PC-3 (cell line): ENCODE measurements around the gene ARMC7. TPM values are rescaled to one million over a fixed set of nuclear protein-coding genes. Genes with fewer than 3 reads are reported as not detected.

Source experiments
- ATAC-seq: fragments of 200-7000 bp; cut with Tn5 transposase; 2 replicates; pipeline ENCODE4 v1.9.1; 2020; ENCODE audit warnings: mild to moderate bottlenecking, moderate library complexity
- Bru-seq: library from RNA; stranded (reverse); fragments of 400-500 nt; gene quantifications from one replicate; lab custom pipeline; 2021; lab: Mats Ljungman, UMichigan
- BruChase-seq, 2 experiments: library from RNA; stranded (reverse); fragments of 400-500 nt; gene quantifications; one replicate each; lab custom pipeline; 2021; lab: Mats Ljungman, UMichigan
- BruUV-seq: library from RNA; stranded (reverse); fragments of 400-500 nt; replicated peaks from 2 replicates; lab custom pipeline; 2021; lab: Mats Ljungman, UMichigan
- CTCF ChIA-PET: fragments of 300-600 bp; sonication (Branson Sonifier 250); formaldehyde crosslinking; loops from one replicate; lab custom pipeline; 2022; ENCODE audit warnings: antibody characterized with exemption; lab: Charles Lee
- POLR2A ChIA-PET: fragments of 300-600 bp; sonication (Branson Sonifier 250); formaldehyde crosslinking; loops from one replicate; lab custom pipeline; 2022; ENCODE audit warnings: antibody characterized with exemption; ENCODE audit not compliant: unreplicated experiment; lab: Charles Lee
- DNase-seq: peaks from one replicate; pipeline ENCODE4 v3.0.0-alpha.2; 2015
- H2AFZ ChIP-seq: fragments of 300-600 bp; sonication (generic); 2 replicates; pipeline ENCODE4 v1.6.0; 2016; ENCODE audit warnings: antibody characterized with exemption, low read length
- H3F3A ChIP-seq: fragments of 300-600 bp; sonication (generic); one replicate; pipeline ENCODE4 v1.6.0; 2017; ENCODE audit warnings: antibody characterized with exemption, low read length, control low read depth, mild to moderate bottlenecking; ENCODE audit not compliant: unreplicated experiment
- H3K27ac ChIP-seq: fragments of 300-600 bp; sonication (generic); 2 replicates; pipeline ENCODE4 v1.5.1; 2016; ENCODE audit warnings: mild to moderate bottlenecking, low read length
- H3K27me3 ChIP-seq: fragments of 300-600 bp; sonication (generic); 2 replicates; pipeline ENCODE4 v1.6.1; 2016; ENCODE audit warnings: low read length, mixed read lengths
- H3K36me3 ChIP-seq: fragments of 300-600 bp; sonication (generic); 2 replicates; pipeline ENCODE4 v1.6.1; 2016; ENCODE audit warnings: low read depth, mixed run types, low read length, mixed read lengths
- H3K4me1 ChIP-seq: fragments of 300-600 bp; sonication (generic); 2 replicates; pipeline ENCODE4 v1.5.1; 2016; ENCODE audit warnings: low read length; ENCODE audit not compliant: insufficient read depth
- H3K4me2 ChIP-seq: fragments of 300-600 bp; sonication (generic); 2 replicates; pipeline ENCODE4 v1.6.0; 2016; ENCODE audit warnings: low read length
- H3K4me3 ChIP-seq: fragments of 300-600 bp; sonication (generic); 2 replicates; pipeline ENCODE4 v1.5.1; 2016; ENCODE audit warnings: mild to moderate bottlenecking, low read length, mixed read lengths
- H3K79me2 ChIP-seq: fragments of 300-600 bp; sonication (generic); 2 replicates; pipeline ENCODE4 v1.6.1; 2017; ENCODE audit warnings: low read length, mixed read lengths
- H3K9ac ChIP-seq: fragments of 300-600 bp; sonication (generic); 2 replicates; pipeline ENCODE4 v1.6.0; 2016; ENCODE audit warnings: mild to moderate bottlenecking, low read length
- H3K9me2 ChIP-seq: fragments of 300-600 bp; sonication (generic); replicated peaks from 2 replicates; pipeline ENCODE4 v1.6.1; 2016; ENCODE audit warnings: mixed run types, low read length, mixed read lengths
- H3K9me3 ChIP-seq: fragments of 300-600 bp; sonication (generic); 2 replicates; pipeline ENCODE4 v1.6.1; 2016; ENCODE audit warnings: low read length, mixed read lengths
- H4K20me1 ChIP-seq: fragments of 300-600 bp; sonication (generic); 2 replicates; pipeline ENCODE4 v1.6.1; 2016; ENCODE audit warnings: low read length, mixed read lengths
- EZH2 ChIP-seq: fragments of 300-600 bp; sonication (generic); IDR thresholded peaks from one replicate; pipeline ENCODE4 v1.6.1; 2017; ENCODE audit warnings: antibody characterized with exemption, mild to moderate bottlenecking, low read length; ENCODE audit not compliant: unreplicated experiment
- EZH2phosphoT487 ChIP-seq: fragments of 300-600 bp; sonication (generic); IDR thresholded peaks from 2 replicates; pipeline ENCODE4 v1.6.1; 2018; ENCODE audit warnings: mild to moderate bottlenecking, antibody characterized with exemption, low read length, borderline replicate concordance
- intact Hi-C: fragments of 100-400 bp; cut with micrococcal nuclease; formaldehyde crosslinking; loops from 2 replicates; pipeline ENCODE4 v1.9.0; 2023
- long read RNA-seq: library from polyadenylated mRNA; unstranded; transcript quantifications from one replicate; pipeline ENCODE4 v2.0.0, GENCODE V29; 2021; ENCODE audit not compliant: unreplicated experiment
- total RNA-seq: library from RNA; depleted of rRNA; stranded (reverse); fragments of >200 nt; gene quantifications from 2 replicates; pipeline ENCODE4 v1.2.3, GENCODE V29; 2014; rRNA removed
- TF ChIP-seq, protein P1 (sequence below): fragments of 300-600 bp; sonication (generic); conservative IDR thresholded peaks from 2 replicates; pipeline ENCODE4 v1.5.1; 2017; ENCODE audit warnings: antibody characterized with exemption, low read depth, mild to moderate bottlenecking, low read length

ARMC7 gene
- total RNA-seq (17.0 and 17.3 TPM in 2 replicates), Bru-seq, nascent RNA (percentile 73 among the genes with signal in this experiment), BruChase-seq, experiment 1, labeled RNA remaining after a 6-hour chase (percentile 80 among the genes with signal in this experiment), BruChase-seq, experiment 2, labeled RNA remaining after a 2-hour chase (percentile 79 among the genes with signal in this experiment)
- long read RNA-seq, transcript ARMC7-201 (3 exons, 2,126 nt), result major isoform, 27 of 93 reads
- long read RNA-seq, partial matches to known transcripts, result 9 of 93 reads
- long read RNA-seq, other reads (novel, unspliced or antisense), result 52 of 93 reads

DNA sequence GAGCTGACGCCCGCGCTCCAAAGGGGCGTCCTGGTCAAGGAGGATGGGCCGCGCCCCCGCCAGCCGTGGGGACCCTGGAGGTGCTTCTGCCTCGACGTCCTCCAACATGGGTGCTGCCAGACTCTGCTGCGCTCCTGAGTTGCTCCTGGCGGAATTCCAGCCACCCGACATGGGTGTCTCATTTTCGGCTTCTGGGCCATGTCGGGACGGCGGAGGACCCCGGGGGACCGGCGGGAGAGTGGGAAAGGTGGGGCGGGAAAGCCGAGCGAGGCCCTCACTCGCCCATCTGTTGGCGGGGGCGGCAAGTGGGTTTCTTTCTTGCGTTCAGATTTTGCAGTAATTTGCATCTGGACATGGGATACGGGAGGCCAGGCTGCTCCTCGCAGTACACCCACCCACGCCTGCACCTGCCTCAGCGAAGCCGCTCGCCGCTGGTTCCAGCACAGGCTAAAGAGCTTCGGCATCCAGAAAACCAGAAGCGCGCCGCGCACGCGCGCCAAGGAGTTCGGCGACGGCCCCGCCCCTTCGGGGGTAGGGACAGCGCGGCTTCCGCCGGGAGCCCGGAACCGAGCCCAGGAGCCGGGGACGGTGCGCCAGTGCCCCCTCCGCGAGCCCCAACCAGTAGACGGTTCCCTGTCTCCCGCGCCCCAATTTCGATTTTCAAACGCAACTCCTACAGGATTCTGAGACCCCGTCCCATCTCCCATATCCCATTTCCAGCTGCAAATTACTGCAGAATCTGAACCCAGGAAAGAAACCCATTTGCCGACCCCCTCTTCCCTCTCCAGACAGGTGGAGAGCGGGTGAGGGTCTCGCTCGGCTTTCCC is at the start of gene ARMC7:
Gene ARMC7 (plus strand): TSS at position 563 of the 827 bp plus-strand sequence. CDS start 320 bp downstream, outside the sequence.
- H3F3A ChIP-seq, result no peaks in the 10 kb centered on the region
- ChIA-PET CTCF (interaction anchor here (0.6 to 1.0 kb wide), 4 partner anchors 40 to 287 kb away, joined by 3 to 7 read pairs (median 4); no protein-coding TSS in a partner anchor), POLR2A (interaction anchor here (0.6 kb wide), 4 partner anchors 13 to 122 kb away, joined by 3 to 6 read pairs (median 4); partner anchors contain the start of gene CDR2L)
- H3K4me2 ChIP-seq, result peak within 1 kb of the TSS; percentile 91
- ATAC-seq (peak; percentile 63), DNase-seq (peak; percentile 96)
- no peaks in the 10 kb centered on the region for H4K20me1 ChIP-seq
- TF ChIP-seq EZH2phosphoT487 (no peak), EZH2 (no peak)
- TF ChIP-seq, protein P1, sequence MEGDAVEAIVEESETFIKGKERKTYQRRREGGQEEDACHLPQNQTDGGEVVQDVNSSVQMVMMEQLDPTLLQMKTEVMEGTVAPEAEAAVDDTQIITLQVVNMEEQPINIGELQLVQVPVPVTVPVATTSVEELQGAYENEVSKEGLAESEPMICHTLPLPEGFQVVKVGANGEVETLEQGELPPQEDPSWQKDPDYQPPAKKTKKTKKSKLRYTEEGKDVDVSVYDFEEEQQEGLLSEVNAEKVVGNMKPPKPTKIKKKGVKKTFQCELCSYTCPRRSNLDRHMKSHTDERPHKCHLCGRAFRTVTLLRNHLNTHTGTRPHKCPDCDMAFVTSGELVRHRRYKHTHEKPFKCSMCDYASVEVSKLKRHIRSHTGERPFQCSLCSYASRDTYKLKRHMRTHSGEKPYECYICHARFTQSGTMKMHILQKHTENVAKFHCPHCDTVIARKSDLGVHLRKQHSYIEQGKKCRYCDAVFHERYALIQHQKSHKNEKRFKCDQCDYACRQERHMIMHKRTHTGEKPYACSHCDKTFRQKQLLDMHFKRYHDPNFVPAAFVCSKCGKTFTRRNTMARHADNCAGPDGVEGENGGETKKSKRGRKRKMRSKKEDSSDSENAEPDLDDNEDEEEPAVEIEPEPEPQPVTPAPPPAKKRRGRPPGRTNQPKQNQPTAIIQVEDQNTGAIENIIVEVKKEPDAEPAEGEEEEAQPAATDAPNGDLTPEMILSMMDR, result peak; percentile 19; the same call in 1 of the 2 replicates
- TSS peak; percentile 93 for BruUV-seq
- no peaks in the 10 kb centered on the region for H3K9me3 ChIP-seq
- peak within 1 kb of the TSS; percentile 97 for H3K4me3 ChIP-seq
- peaks cover 35% of the 10 kb centered on the region for H3K4me1 ChIP-seq
- no peaks in the 10 kb centered on the region for H3K36me3 ChIP-seq
- no peaks in the 10 kb centered on the region for H3K27me3 ChIP-seq
- peak within 1 kb of the TSS; percentile 85 for H2AFZ ChIP-seq
- intact Hi-C loops, result loop anchor here (1.0 to 10.0 kb wide), 2 partner anchors 39 to 305 kb away; no protein-coding TSS in a partner anchor
- peaks cover 41% of the 10 kb centered on the region for H3K79me2 ChIP-seq
- H3K27ac ChIP-seq, result no peak within 1 kb of the TSS
- H3K9me2 ChIP-seq, result no peaks in the 10 kb centered on the region
- H3K9ac ChIP-seq, result peak within 1 kb of the TSS; percentile 74

DNA sequence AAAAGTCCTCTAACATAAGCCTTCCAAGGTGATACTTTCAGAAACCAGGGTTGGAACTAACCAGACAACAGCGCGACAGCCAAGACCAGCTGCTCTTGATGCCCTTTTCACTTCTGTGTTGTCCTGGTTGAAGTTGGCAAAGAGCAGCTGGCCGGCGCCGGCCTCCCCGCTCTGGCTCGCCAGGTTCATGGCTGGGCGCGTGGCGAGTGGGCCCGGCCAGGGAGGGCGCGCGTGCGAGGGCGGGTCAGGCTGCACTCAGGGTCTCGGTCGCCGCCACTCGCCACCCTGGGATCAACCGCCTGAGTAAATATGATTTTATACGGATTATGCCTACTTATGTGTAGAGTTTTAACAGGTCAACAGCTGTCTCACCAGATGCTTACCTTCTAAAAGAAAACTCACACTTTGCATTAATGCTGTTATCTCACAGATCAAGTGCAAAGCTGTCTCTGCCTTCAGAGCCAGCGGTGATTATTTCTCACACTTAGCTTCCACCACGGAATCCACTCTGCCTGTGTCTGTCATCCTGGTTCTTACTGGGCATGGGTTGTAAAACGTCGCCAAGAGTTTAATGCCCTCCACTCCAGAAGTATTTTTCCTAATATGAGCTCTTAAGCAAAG is 49.2 kb upstream of the ARMC7 start:
- no peak for TF ChIP-seq EZH2
- no peak for TF ChIP-seq EZH2phosphoT487
- TF ChIP-seq, protein P1, result no peak
- H3K79me2 ChIP-seq, result no peaks in the 10 kb centered on the region
- H4K20me1 ChIP-seq, result no peaks in the 10 kb centered on the region
- BruUV-seq, result no TSS peak
- no peak overlapping the region for H3K9ac ChIP-seq
- H3K4me2 ChIP-seq, result no peak overlapping the region
- ChIA-PET POLR2A (interaction anchor here (0.5 to 0.6 kb wide), 3 partner anchors 12 to 137 kb away, joined by 3 to 5 read pairs (median 4); no protein-coding TSS in a partner anchor), CTCF (interaction anchor here (0.6 to 1.5 kb wide), 10 partner anchors 9 to 180 kb away, joined by 3 to 19 read pairs (median 6); partner anchors contain the start of gene NT5C)
- H2AFZ ChIP-seq, result no peak overlapping the region
- peaks cover 34% of the 10 kb centered on the region; the same call in 1 of the 2 replicates for H3K36me3 ChIP-seq
- H3K9me3 ChIP-seq, result no peaks in the 10 kb centered on the region
- intact Hi-C loops, result loop anchor here (1.0 kb wide), 1 partner anchor 141 kb away; no protein-coding TSS in a partner anchor
- no peaks in the 10 kb centered on the region for H3K4me1 ChIP-seq
- H3K9me2 ChIP-seq, result no peaks in the 10 kb centered on the region
- no peak overlapping the region for H3K4me3 ChIP-seq
- no peaks in the 10 kb centered on the region for H3K27me3 ChIP-seq
- ATAC-seq (no peak), DNase-seq (no peak)
- no peak overlapping the region for H3K27ac ChIP-seq
- H3F3A ChIP-seq, result no peaks in the 10 kb centered on the region
